22Rv1 (cell line): Measurements from ENCODE around the gene PDE3A.

Source experiments
- H3K27ac ChIP-seq: fragments of 450-650 bp; 2 replicates; pipeline ENCODE4 v1.5.1; 2017
- ZFX ChIP-seq: fragments of 450-650 bp; IDR thresholded peaks from 2 replicates; pipeline ENCODE4 v1.6.1; 2017; ENCODE audit warnings: antibody characterized with exemption, borderline replicate concordance
- TF ChIP-seq, protein P1 (sequence below): fragments of 450-650 bp; IDR thresholded peaks from 2 replicates; pipeline ENCODE4 v1.5.1; 2017; ENCODE audit warnings: mild to moderate bottlenecking

PDE3A gene

DNA sequence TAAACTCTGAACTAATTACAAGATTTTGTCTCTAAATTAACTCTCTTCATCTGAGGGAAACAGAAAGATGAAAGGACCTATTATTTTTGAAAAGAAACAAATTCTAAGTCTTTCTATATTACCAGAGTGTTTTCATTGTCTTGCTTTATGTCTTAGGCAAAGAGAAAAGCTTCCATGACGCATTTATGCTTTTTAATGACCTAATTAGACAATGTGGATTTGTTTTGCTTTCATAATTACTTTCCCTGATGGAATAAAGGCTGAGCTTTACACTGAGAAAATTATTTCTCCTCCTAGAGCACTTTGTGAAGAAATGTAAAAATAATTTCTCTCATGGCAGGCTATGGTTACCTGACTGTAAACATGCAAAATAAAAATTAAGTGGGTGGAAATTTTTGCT is 188.8 kb downstream of the PDE3A start:
- TF ChIP-seq ZFX: no peak
- TF ChIP-seq, protein P1, sequence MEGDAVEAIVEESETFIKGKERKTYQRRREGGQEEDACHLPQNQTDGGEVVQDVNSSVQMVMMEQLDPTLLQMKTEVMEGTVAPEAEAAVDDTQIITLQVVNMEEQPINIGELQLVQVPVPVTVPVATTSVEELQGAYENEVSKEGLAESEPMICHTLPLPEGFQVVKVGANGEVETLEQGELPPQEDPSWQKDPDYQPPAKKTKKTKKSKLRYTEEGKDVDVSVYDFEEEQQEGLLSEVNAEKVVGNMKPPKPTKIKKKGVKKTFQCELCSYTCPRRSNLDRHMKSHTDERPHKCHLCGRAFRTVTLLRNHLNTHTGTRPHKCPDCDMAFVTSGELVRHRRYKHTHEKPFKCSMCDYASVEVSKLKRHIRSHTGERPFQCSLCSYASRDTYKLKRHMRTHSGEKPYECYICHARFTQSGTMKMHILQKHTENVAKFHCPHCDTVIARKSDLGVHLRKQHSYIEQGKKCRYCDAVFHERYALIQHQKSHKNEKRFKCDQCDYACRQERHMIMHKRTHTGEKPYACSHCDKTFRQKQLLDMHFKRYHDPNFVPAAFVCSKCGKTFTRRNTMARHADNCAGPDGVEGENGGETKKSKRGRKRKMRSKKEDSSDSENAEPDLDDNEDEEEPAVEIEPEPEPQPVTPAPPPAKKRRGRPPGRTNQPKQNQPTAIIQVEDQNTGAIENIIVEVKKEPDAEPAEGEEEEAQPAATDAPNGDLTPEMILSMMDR: no peak
- no peak overlapping the region for H3K27ac ChIP-seq

DNA sequence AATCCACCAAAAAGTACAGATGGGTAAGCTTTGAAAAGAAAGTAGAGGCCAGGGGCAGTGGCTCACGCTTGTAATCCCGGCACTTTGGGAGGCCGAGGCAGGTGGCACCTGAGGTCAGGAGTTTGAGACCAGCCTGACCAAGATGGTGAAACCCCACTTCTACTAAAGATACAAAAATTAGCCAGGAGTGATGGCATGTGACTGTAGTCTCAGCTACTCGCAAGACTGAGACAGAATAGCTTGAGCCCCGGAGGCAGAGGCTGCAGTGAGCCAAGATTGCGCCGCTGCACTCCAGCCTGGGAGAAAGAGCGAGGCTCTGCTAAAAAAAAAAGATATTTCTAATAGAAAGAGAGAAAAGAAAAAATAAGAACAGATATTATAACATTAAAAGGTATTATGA is 192.6 kb downstream of the PDE3A start:
- H3K27ac ChIP-seq: no peak overlapping the region
- TF ChIP-seq ZFX: no peak
- TF ChIP-seq, protein P1: no peak

DNA sequence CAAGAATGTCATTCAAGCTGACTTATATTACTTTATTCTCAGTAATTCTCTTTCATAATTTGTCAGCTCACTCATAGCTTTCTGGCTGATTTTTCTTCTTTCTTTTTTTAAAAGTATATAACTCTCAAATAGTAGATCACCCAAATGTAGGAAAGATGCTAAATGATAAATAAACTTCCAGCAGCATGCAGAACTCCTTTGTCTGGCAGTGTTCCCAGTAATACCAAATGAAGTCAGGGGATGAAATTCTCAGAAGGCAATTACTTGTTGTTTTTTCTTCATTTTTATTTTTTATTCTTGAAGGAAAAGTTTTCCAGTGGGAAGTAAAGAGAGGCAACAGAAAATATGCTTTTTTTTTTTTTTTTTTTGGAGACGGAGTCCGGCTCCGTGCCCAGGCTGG is 193.5 kb downstream of the PDE3A start:
- H3K27ac ChIP-seq: no peak overlapping the region
- no peak for TF ChIP-seq ZFX
- TF ChIP-seq, protein P1: no peak

DNA sequence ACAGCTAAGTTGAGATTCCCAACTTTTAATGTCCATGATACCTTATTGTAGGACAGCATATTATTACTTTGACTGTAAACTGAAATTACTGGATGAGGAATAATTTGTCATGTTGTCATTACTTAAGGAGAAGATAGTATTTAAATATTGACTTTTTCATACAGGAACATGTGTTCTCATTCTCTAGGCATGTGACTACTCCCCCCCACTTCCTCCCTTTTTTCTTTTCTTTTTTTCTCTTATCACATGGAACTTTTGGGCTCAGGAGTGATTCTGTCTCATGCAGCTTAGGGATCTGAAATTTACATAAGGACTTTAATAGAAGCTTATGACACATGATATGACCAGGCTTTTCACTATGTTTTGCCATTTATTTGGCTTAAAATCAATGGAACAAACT is 199.1 kb downstream of the PDE3A start:
- H3K27ac ChIP-seq: no peak overlapping the region

DNA sequence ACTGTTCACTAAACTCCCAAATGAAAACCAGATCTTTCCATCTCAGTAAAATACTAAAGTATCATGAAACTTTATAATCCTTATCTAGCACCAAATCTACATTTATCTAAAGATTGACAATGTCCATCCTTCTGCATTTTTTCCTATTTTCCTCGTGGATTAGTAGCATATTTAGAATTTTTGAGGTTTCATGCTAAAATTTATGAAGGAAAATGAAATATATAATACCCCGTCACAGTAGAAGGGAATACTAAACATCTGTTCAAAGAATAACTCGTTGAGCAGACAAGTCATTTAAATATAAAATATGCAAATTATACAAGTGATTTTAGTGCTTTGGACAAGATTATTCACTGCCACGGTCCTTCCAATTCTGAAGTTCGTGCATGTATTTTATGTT is 204.1 kb downstream of the PDE3A start:
- no peak overlapping the region for H3K27ac ChIP-seq
- no peak for TF ChIP-seq ZFX
- TF ChIP-seq, protein P1: no peak

More for the DNA sequence above, 199.1 kb downstream of the PDE3A start:
- TF ChIP-seq, protein P1: no peak
- no peak for TF ChIP-seq ZFX

DNA sequence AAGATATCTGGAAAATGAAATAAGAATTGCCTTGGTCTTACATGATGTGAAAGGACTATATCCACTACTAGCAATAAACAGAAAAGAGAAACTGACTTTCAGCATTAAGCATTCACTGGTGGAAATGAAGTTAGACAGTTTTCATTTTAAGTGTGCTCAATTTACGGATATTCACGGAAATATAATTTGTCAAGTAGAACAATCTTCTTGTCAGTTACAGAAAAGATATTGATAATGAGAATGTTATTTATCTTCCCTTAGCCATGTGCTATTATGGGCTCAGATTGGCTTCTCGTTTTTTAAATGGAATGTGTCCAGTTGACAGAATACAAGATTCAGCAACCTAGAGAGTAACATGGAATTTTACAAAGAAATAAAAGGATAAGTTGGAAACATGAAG is 208.2 kb downstream of the PDE3A start:
- TF ChIP-seq, protein P1: no peak
- no peak for TF ChIP-seq ZFX
- H3K27ac ChIP-seq: no peak overlapping the region

DNA sequence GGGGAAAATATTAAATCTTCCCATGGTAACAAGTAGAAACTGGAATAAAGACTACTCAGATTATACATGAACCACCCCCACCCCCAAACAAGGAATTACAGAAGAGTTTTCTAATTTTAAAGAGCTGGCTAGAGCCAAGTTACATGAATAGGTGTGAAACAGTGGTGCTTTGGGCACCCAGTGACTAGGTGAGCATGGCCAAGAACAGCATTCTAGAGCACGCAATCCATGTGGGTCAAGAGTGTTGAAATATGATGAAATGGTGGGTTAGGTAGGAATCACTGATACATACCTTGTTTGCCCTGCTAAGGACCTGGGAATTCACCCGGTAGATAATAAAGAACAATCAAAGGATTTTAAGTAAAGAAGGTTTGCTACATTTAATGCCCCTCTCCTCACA is 208.7 kb downstream of the PDE3A start:
- no peak overlapping the region for H3K27ac ChIP-seq
- TF ChIP-seq, protein P1: no peak
- TF ChIP-seq ZFX: no peak
